Measurements from ENCODE around the gene CD101.
"Not testable (repeated sequence)": the region's sequence is repeated elsewhere in the genome, so short reads cannot be mapped to it uniquely, and the experiment has no call there.

Gene CD101, protein sequence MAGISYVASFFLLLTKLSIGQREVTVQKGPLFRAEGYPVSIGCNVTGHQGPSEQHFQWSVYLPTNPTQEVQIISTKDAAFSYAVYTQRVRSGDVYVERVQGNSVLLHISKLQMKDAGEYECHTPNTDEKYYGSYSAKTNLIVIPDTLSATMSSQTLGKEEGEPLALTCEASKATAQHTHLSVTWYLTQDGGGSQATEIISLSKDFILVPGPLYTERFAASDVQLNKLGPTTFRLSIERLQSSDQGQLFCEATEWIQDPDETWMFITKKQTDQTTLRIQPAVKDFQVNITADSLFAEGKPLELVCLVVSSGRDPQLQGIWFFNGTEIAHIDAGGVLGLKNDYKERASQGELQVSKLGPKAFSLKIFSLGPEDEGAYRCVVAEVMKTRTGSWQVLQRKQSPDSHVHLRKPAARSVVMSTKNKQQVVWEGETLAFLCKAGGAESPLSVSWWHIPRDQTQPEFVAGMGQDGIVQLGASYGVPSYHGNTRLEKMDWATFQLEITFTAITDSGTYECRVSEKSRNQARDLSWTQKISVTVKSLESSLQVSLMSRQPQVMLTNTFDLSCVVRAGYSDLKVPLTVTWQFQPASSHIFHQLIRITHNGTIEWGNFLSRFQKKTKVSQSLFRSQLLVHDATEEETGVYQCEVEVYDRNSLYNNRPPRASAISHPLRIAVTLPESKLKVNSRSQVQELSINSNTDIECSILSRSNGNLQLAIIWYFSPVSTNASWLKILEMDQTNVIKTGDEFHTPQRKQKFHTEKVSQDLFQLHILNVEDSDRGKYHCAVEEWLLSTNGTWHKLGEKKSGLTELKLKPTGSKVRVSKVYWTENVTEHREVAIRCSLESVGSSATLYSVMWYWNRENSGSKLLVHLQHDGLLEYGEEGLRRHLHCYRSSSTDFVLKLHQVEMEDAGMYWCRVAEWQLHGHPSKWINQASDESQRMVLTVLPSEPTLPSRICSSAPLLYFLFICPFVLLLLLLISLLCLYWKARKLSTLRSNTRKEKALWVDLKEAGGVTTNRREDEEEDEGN

DNA sequence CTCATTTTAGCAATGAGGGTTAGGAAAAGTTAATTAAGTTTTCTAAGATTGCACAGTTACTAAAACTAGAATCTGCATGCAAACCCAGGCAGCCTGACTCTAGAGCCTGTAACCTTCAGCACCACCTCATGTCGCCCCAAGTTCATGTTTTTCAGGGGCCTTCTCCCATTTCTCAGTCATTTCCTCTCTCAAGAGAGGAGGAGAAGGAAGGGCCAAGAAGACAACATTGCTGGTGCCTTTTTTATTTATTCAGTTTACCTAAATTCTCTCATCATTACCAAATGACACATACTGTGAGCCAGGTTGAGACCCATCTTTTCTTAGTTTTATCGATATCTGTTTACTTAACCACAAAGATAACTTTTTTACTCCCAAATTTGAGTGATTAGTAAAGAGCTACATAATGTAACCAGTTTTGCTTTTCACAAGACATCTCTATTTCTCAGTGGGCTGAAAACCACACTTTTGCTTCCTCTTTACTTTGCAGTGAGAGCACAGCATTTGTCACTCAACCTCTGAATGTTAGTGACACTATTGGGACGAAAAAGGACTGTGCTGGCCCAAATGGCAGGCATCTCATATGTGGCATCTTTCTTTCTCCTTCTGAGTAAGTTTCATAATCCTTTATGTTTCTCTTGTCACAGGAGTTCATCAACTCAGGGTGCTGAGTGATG, at the start of gene CD101:
Gene CD101 (plus strand): TSS at position 507 of the 674 bp plus-strand sequence. CDS start 58 bp downstream, at position 565.
- peak; percentile 22 for DNase-seq

DNA sequence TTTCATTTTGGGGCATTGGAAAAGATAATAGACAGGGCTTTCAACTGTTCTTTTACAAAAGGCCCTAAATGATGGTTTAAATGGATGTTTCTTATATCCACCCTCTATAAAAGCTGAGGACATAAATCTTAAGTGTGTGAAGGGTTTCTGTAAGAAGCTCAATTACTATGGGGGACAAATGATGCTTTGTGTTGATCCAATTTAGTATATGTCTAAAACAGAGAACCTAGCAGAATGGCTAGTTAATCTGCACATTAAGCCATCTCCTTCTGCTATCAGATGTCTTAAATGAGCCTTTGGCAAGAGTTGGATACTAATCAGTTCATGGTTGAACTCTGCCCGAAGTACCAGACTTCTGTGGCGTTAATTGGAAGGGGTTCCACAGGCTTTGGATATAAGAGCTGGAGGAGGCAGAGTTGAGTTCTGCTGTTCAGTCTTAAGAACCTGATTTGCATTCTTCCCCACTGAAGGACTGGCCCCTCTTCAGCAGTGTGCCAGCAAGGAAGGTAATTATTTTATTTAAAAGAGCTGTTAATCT, 48.8 kb upstream of the CD101 start:
- no peak for DNase-seq

DNA sequence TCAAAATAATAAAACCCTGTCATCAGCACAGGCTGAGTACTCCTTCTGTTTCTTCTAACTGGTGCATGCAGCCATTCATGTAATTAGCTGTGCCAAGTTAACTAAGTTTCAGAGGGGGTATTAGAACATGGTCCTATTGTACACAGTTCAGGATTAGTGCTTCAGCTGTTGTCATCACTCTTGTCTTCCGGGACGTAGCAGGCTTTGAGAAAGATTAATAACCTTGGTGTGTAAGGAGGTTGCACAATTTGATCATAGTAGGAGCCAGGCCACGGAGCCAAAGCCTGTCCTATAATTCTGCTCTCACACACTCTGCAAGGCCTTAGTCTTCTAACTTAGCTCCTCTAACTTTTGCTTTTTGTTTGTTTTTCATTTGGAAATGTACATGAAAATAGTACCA, 47.1 kb upstream of the CD101 start:
- DNase-seq, result no peak

DNA sequence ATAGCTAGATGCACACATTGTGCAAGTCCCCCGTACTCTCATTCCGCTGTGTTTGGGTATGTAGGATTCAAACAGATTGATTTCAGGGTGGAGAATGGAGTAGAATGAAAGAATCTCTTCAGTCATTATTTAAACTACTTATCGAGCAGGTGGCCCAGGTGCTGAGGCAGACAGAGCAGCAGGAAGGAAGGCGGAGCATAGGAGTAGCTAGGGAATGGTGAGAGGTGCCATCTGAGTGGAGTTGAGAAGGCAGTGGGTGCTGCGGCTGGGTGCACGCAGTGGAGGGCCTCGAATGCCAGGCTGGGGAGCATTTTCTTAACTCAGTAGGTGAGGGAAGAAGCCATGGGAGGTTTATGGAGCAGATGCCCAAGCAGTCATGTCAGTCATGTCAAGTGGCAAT, 45.2 kb upstream of the CD101 start:
- DNase-seq, result no peak

DNA sequence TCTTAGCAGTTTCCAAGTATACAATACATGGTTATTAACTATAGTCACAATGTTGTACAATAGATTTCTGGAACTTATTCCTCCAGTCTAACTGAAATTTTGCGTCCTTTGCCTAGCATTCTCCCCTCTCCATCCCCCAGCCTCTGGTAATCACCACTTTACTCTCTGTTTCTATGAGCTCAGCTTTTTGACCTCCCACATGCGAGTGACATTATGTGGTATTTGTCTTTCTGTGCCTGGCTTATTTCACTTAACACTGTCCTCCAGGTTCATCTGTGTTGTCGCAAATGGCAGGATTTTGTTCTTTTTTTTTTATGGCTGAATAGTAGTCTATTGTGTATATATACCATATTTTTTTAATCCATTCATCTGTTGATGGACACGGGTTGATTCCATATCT, 43.9 kb upstream of the CD101 start:
- no peak for DNase-seq

DNA sequence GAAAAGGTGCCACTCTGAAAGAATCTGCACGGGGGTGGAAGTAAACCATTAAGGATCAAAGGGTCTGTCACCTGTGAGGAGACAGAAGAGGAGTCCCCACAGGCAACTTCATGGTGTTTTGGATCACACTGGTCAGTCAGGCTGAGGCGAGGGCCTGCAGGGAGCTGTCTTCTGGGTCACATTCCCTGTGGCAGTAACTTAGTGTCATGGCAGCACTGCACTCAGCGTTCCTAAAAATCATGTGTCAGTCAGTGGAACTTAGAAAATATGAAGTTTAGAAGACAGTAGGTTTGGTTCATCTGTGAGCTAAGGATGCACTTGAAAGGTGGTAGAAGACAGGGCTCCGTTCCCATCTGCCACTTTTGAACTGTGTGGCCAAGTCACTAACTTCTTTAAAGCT, 43.5 kb upstream of the CD101 start:
- DNase-seq, result no peak

DNA sequence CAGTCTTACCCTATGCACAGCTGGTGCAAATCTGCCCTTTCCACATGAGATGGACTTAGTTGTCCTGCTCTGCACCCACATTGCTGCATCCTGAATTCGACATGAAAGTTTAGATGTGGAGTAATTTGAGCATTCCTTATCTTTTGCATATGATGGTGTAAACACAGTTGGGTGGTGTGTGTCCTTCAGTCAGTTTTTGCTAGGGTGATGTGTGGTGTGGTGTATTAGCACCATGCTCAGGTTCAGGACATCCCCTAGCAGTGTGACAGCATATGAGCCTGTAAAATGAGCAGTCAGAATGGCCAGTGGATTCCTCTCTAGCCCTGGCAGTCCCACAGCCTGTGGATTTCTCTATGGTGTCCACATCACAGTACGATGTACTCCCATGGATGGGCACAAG, 42.6 kb upstream of the CD101 start:
- DNase-seq, result no peak

DNA sequence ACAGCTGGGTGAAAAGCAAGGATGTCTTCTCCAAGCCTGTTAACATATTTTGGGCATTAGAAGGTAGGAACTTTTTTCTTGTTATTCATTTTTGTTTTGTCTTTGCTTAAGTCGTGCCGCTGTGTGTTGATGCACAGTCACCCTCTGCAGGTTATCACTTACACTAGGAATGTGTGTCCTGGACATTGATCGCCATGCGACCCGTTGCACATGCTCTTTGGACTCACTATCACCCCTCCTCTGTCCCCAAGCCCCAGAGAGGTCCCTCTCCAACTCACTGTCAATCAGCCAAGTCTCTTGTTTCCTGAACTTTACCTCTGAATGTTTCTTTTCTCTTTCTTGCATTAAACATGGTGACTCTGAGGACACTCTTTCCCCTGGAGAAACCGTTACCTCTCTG, 40.0 kb upstream of the CD101 start:
- no peak for DNase-seq

DNA sequence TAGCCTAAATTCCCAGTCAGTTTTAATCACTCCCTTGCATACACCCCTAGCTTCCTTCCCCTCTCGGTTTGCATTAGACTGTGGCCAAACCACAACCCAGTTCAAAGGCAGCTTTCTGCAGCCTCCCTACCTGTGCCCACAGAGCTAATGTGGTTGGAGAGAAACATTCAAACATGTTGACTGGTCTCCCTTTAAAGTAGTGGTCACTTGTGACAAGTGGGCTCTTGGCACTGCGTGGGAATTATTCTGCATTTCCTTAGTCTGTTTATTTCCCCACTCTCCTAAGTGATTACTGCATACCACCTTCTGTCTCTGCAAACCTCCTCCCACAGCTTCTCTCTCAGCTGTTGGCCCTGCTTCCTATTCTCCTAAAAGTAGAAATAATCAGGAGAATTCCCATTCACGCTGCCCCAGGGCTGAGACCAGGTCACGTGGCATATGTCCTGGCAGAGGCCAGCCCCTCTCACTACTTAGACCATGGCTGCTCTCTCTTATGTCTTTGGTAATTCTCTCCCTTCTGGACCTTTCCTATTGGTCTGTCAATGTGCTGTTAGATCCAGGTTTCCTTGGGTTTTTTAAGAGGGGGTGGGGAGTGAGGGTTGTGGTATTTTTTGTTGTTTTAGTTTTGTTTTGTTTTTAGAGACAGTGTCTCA, 38.4 kb upstream of the CD101 start:
- DNase-seq, result peak; percentile 19

DNA sequence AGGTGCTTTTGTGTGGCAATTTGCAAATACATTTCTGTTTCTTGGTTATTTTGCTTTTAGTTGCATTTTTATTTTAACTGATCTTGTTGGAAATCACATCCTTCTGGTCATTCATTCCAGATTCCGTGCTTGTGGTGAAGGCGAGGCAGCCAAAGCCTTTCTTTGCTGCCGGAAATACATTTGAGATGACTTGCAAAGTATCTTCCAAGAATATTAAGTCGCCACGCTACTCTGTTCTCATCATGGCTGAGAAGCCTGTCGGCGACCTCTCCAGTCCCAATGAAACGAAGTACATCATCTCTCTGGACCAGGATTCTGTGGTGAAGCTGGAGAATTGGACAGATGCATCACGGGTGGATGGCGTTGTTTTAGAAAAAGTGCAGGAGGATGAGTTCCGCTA, 34.8 kb upstream of the CD101 start:
- no peak for DNase-seq

DNA sequence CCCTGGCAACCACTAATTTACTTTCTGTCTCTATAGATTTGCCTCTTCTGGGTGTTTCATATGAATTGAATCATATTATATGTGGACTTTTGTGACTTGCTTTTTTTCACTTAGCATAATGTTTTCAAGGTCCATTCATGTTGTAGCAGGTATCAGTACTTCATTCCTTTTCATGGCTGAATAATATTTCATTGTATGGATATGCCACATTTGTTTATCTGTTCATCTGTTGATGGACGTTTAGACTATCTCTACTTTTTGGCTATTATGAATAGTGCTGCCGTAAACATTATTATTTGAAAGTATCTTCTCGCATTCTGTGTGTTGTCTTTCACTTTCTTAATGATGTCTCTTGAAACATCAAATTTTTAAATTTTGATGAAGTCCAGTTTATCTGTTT, 32.8 kb upstream of the CD101 start:
- DNase-seq, result no peak

DNA sequence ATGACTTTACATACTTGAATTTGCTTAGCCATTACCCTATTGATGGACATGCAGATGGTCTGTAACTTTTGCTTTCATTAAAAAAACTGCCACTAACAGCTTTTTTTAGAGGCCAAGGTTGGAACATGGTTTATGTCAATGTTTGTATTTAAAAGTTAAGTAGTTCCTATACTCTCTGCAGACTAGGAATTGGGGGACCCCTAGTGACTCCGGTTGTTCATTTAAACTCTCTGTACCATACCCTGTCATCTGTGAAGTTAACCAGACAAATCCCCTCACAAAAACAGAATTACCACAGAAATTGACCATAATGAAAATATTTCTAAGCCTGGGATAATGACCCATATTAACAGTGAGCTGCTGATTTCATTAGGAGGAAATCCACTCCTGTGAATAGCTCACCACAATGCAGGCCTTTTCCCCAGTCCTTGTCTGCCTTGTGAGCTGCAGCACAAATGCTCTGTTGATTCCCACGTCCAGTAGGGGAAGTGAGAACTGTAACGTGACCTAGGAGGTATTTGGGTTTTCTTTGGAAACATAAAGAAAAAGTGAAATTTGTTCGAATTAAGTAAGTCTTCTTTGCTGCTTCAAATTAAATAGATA, 30.2 kb upstream of the CD101 start:
- no peak for DNase-seq

DNA sequence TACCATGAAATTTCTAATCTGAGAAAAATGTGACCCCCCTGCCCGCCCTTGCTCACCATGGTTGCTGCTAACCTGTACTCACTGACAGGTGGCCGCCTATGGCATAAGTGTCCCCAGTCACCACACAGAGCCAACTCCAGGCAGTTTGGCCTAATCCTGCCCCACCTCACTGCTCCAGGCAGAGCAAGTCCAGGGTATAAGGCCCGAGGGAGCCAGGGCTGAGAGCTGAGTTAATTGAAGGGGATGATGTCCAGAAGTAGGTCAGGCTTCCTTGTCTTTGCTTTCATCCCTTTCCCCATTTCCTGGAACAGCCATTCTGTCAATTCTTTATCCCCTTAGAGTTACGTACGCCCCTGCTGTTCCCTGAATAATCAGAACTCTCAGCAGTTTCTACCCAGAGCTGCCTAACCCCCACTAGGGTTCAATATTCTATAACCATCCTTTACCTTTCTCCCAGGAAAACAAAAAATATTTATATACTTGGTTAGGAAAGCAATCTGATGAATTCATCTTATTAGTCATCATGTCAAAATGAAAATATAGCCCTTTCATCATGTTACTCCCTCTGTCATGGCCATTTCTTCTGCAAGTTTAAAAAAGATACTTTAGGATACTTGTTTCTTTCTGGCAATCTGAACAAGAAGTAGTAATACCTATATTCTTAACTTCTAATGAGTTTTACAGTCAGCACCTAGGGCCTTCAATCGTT, 29.4 kb upstream of the CD101 start:
- DNase-seq, result no peak

DNA sequence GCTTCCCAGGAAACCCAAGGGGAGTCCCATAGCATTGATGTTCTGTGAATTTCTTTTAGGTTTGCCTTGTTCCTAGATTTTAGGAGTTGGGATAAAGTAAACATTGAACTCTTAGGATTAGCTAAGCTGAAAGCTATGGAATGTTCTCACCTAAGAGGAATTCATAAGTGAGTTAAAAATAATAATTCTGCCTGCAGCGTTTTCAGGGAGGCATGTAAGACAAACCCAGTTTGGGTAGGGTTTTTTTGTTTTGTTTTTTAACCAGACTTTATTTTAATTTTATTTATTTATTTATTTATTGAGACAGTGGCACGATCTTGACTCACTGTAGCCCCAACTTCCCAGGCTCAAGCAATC, 28.9 kb upstream of the CD101 start:
- DNase-seq, result no peak

DNA sequence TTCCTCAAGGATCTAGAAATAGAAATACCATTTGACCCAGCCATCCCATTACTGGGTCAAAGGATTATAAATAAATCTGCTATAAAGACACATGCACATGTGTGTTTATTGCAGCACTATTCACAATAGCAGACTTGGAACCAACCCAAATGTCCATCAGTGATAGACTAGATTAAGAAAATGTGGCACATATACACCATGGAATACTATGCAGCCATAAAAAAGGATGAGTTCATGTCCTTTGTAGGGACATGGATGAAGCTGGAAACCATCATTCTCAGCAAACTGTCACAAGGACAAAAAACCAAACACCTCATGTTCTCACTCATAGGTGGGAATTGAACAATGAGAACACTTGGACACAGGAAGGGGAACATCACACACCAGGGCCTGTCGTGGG, 21.3 kb upstream of the CD101 start:
- not testable (repeated sequence) for DNase-seq

DNA sequence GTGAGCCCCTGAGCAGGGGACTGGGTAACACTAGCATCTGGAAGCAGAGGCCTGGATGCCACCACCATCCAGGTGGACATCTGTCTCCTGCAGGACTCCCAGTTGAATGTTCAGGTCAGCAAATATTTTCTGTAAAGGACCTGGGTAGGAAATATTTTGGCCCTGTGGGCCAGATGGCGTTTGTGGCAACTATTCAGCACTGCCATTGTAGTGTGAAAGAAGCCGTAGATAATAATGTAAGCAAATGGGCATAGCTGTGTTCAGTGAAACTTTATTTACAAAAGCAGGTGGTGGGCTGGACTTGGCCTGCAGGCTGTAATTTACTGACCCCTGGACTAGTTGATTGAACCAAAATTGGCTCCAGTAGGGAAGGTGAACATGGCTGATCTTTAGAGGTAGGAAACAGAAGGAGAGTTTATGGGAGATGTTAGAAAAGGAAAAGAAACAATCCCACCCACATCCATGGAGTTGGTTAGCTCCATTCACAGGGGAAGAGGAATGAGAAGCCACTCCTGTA, 20.0 kb upstream of the CD101 start:
- DNase-seq, result no peak

DNA sequence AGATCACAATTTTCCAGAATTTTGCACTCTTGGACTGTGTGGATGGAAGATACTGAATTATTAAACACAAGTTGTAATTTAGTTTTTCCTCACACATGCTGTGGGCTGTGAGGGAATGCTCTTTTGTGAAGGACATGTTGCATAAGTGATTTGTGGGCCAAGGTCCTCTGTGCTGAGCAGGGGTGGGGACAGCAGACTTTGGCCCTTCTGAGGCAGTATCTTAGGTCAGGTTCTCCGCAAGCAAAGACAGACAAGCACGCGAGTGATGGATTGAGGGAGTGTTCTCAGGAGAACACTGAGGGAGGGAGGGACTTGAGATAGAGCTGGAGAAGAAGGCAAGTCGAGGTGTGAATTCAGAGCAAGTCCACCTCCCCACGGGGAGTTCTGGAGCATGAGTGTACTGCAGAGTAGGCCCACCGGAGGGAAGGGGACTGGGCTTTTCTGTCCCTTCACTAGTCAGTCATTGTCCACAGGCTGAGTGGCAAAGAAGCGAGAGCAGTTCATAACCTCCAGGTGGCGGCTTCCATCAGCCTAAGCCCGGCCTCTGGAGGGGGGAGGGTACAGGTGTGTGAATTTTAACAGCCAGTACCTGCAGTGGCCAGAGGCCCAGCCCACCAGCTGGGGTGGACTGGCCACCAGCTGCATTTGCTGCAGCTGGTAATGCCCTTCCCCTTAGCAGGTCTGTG, 19.1 kb upstream of the CD101 start:
- peak; percentile 20 for DNase-seq

DNA sequence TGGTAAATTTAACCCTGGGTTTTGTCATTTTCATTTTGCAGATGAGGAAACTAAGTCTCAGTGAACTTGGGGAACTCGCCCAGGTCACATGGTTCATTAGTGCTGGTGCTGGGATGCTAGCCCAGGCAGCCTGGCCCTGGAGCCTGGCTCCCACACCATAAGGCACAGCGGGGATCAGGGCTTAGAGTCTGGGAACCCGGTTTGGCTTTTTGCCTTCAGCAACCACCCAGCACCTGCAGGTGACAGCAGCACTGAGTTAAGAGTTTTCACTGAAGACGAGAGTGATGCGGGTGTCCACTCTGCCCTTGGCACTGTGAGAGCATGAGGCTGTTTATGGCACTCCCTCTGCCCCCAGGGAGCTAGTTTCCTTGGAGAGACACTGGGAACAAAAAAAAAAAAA, 18.4 kb upstream of the CD101 start:
- no peak for DNase-seq

DNA sequence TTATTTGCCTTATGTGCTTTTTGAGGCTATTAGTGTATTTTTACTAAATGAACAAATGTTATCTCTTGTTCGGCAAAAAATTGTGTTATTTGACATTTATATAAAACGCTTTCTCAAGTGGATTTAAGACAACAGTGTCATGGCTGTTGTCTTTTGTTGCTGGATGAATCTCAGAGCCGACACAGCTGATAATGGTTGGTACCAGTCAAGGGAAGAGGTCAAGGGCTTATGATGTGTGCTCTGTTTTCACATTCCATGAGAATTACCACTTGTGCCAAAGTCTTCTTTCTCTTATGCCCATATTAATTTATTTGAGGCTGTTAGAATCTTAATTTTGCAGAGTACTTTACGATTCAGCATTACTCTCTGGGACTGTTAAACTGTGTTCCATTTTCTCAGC, 17.9 kb upstream of the CD101 start:
- DNase-seq, result no peak

DNA sequence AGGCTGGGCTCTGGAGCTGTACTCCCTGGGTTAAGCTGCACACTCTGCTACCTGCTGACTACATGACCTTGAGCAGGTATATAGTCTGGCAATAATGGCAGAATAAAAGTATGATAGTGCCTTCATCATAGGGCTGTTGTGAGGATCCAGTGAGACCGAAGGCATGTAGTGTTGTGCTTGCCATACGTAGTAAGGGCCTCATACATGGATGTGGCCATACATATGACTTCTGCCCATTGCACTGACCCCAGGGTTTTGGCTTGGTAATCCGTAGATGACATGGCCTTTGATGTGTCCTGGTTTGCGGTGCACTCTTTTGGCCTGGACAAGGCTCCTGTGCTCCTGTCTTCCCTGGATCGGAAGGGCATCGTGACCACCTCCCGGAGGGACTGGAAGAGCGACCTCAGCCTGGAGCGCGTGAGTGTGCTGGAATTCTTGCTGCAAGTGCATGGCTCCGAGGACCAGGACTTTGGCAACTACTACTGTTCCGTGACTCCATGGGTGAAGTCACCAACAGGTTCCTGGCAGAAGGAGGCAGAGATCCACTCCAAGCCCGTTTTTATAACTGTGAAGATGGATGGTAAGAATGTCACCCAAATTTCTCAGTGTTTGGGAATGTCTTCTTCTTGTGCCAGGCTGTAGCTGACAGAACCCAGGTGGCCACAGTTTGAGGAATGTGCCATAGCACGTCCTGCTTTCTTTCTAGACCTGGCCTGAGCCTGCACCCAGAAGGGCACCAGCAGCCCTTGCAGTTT, 17.0 kb upstream of the CD101 start:
- DNase-seq, result no peak
